ENCODE results near the gene CALCA.

CALCA gene

GRCh38 chr11:14942745-14943144 lies 29.4 kb downstream of the CALCA start:
- DNase-seq (ENCODE audit: low spot score), result no peak

DNA sequence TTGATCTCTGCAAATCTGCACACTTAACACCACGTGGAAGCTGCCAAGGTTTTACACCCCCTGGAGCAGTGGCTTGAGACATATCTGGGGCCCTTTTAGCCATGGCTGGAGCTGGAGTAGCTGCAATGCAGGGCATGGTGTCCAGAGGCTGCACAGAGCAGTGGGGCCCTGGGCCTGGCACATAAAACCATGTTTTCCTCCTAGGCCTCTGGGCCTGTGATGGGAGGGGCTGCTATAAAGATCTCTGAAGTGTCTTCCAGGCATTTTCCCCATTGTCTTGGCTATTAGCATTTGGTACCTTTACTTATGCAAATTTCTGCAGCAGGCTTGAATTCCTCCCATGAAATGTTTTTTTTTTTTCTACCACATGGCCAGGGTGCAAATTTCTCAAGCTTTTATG lies 33.2 kb downstream of the CALCA start:
- DNase-seq (ENCODE audit: low spot score), result no peak

DNA sequence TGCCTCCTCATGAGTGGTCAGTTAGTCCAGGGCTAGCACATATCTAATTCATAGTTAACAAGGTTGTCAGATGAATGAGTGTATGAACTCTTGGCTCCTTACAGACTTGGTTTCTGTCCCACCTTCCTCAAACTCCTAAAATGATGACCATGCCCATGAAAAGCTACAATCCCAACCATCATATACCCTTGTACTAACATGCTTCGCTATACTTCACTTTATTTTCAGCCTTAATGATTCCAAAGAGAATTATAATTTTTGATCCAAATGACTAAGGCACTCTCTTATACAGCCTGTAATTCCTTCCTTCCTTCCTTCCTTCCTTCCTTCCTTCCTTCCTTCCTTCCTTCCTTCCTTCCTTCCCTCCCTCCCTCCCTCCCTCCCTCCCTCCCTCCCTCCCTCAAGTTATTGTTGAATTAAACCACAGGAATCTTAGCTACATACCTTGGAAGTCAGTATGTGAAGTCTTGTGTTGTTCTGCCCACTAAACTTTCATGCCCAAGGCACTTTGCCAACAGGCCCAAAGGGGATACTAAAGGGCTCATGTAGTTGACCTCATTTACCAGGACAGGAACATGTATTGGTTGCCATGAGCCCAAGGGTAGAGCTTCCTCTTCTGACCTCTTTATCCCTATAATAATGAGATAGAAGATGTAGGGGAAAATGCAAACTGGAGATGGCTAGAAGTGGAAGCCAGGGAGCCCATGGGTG lies 37.4 kb downstream of the CALCA start:
- DNase-seq (ENCODE audit: low spot score), result no peak

DNA sequence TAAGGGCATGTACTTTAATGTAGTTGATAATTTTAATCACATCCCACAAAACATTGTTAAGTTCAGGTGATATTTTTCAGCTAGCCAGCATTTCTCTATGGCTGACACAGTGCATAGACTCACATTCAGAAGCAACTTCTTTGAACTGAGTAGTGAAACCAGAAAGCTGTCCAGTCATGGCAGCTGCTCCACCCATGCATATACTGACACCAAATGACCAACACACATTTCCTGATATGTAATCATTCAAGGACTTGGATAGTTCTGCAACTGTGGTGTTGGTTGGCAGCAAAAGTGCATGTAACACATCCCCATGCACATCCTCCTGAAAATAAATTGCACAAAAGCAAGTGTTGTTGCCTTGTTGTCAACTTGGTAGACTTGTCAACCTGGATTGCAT lies 39.7 kb downstream of the CALCA start:
- DNase-seq (ENCODE audit: low spot score), result no peak

DNA sequence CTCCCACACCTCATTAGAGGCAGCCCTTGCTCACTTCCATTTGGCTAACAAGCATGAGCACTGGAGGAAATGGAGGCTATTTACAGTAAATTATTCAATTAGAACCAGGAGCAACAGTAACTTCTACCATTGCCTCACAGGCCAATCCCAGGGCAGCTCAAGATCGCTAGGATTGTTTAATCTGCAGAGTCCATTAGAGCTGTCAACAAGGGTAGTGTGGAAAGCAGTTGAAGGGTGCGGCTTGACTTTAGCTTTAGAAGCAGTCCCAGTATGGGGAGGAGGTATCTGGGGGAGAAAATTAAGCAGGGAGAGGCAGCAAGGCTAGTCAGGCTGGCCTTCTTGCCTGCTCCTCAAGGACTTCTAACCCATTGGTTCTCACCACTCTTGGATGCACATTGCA lies 41.8 kb downstream of the CALCA start:
- DNase-seq (ENCODE audit: low spot score), result no peak

DNA sequence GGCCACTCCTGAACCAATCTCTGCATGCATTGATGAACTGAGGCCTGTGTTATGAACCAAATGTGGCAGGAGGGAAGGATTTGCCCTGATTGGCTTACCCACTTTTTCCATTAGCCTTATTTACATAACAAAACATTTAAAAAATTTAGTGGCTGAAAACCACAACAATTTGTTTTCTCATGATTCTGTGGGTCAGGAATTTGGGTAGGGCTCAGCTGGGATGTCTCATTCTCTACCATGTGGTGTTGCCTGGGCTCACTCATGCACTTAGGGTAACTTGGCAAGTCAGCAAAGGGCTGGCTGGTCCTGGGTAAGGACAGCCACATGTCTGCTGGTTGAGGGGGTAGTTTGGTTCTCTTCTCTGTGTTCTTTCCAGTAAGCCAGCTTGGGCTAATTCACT lies 45.0 kb downstream of the CALCA start:
- no peak for DNase-seq (ENCODE audit: low spot score)

DNA sequence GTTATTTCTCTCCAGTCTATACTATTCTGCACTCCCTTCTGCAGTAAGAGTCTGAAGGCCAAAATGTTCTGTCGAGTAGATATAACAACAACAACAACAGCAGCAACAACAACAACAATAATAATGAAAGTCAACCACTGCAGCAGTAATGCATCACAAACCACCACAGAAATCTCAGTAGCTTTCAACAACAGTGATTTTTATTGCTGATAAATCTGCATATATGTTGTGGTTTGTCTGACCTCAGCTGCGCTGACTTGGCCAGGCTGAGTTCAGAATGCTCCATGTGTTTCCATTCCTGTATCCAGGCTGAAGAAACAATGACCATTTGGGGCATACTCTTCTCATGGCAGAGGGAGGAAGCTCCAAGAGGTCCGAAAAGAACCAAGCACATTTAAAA lies 47.8 kb downstream of the CALCA start:
- DNase-seq (ENCODE audit: low spot score), result no peak
